Erythroblast (primary cell): ENCODE results near the gene LSG1.
"Not testable (repeated sequence)": the region's sequence is repeated elsewhere in the genome, so short reads cannot be mapped to it uniquely, and the experiment has no call there.

Experiments used
- DNase-seq, 2 experiments: peaks; one replicate each; lab custom pipeline; 2025; lab: John Stamatoyannopoulos, UW
- GATA1 ChIP-seq: IDR thresholded peaks from 2 replicates; pipeline ENCODE4 v1.6.1; 2011; ENCODE audit warnings: low read depth, mild to moderate bottlenecking, control low read depth, low read length, moderate library complexity
- POLR2A ChIP-seq: IDR thresholded peaks from 2 replicates; pipeline ENCODE4 v1.6.1; 2011; ENCODE audit warnings: mild to moderate bottlenecking, low read length

Gene LSG1

GRCh38 chr3:194631696-194632095, 40.3 kb downstream of the LSG1 start:
- no peak for DNase-seq

GRCh38 chr3:194630681-194631080, 41.3 kb downstream of the LSG1 start:
- DNase-seq, result not testable (repeated sequence)

More at GRCh38 chr3:194631696-194632095, 40.3 kb downstream of the LSG1 start:
- TF ChIP-seq POLR2A (no peak), GATA1 (no peak)

GRCh38 chr3:194624956-194625355, 47.0 kb downstream of the LSG1 start:
- TF ChIP-seq GATA1 (no peak), POLR2A (no peak)

GRCh38 chr3:194623449-194624290, 48.3 kb downstream of the LSG1 start:
- TF ChIP-seq POLR2A, result no peak
- TF ChIP-seq GATA1, result no peak
- no peak for DNase-seq

More at GRCh38 chr3:194624956-194625355, 47.0 kb downstream of the LSG1 start:
- no peak for DNase-seq

GRCh38 chr3:194622621-194623340, 49.2 kb downstream of the LSG1 start:
- TF ChIP-seq POLR2A (no peak), GATA1 (no peak)
- DNase-seq, result no peak

- DNase-seq, result no peak
- TF ChIP-seq GATA1 (no peak), POLR2A (no peak)
Observed at GRCh38 chr3:194621947-194622346, 50.0 kb downstream of the LSG1 start.

GRCh38 chr3:194620196-194620595, 51.8 kb downstream of the LSG1 start:
- DNase-seq, result no peak
- TF ChIP-seq GATA1, result no peak
- no peak for TF ChIP-seq POLR2A

GRCh38 chr3:194619741-194620140, 52.2 kb downstream of the LSG1 start:
- no peak for DNase-seq
- TF ChIP-seq GATA1, result no peak
- TF ChIP-seq POLR2A, result no peak

- no peak for TF ChIP-seq GATA1
- TF ChIP-seq POLR2A, result no peak
Observed at GRCh38 chr3:194618858-194619608, 53.0 kb downstream of the LSG1 start.

GRCh38 chr3:194617827-194618226, 54.2 kb downstream of the LSG1 start:
- TF ChIP-seq POLR2A, result no peak
- no peak for TF ChIP-seq GATA1
- DNase-seq, result no peak

More at GRCh38 chr3:194618858-194619608, 53.0 kb downstream of the LSG1 start:
- no peak for DNase-seq

GRCh38 chr3:194617143-194617671, 54.8 kb downstream of the LSG1 start:
- TF ChIP-seq POLR2A (no peak), GATA1 (no peak)
- DNase-seq, result no peak

GRCh38 chr3:194615226-194615625, 56.8 kb downstream of the LSG1 start:
- DNase-seq, result no peak
- TF ChIP-seq GATA1 (no peak), POLR2A (no peak)

GRCh38 chr3:194612221-194612620, 59.8 kb downstream of the LSG1 start:
- DNase-seq, result no peak
- TF ChIP-seq POLR2A (no peak), GATA1 (no peak)
